Measurements from ENCODE around the gene MAMDC2. TPM values are rescaled to one million over a fixed set of nuclear protein-coding genes. Genes with fewer than 3 reads are reported as not detected.
A peak's percentile ranks its signal among the peaks of the same experiment; 100 is the strongest.

MAMDC2 gene
- total RNA-seq, 1 experiment from 2014 or later = 4.6 TPM

DNA sequence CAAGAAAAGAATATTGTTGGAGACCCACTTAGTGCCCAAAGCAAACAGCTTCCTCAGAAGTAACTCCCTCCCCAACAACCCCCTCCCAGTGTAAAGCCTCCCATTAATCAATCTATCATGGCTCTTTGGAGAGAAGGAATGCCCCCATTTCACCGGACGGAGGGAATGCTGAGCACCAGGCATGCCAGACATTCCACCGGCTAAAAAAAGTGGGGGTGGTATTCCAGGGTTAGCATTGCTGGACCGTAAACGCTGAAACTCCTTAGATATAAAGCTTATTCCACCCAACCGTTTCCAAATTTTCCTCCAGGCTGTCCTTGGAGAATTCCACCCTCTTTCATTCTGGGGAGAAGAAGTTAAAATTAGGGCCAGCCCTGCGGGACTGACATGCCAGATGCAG, 363 bp upstream of the MAMDC2 start:
- Histone ChIP-seq H3K79me2 (ENCODE audit: insufficient read depth, low read length) (no peaks in the 10 kb centered on the region), H3T11ph (ENCODE audit: low read length) (no peak overlapping the region), H2BK12ac (ENCODE audit: insufficient read length, low read depth, low read length) (no peak overlapping the region), H3K4me2 (ENCODE audit: insufficient read depth, insufficient read length, low read length) (peak overlapping the region; percentile 70), H4K8ac (replicated peaks; ENCODE audit: insufficient read length, low read depth, low read length) (no peak overlapping the region), H4K20me1 (ENCODE audit: control insufficient read depth, insufficient read depth, insufficient read length) (no peaks in the 10 kb centered on the region), H2BK120ac (ENCODE audit: low read depth, low read length, poor library complexity, severe bottlenecking) (no peak overlapping the region), H3K79me1 (ENCODE audit: insufficient read depth, low read depth, low read length, poor library complexity, severe bottlenecking) (no peaks in the 10 kb centered on the region), H3K4ac (ENCODE audit: low read depth, low read length) (no peak overlapping the region), H2AK5ac (ENCODE audit: insufficient read length, low read length) (no peak overlapping the region), H4K5ac (ENCODE audit: insufficient read length, low read depth, low read length) (no peak overlapping the region), H3K14ac (ENCODE audit: insufficient read depth, low read length) (no peak overlapping the region), H2BK5ac (ENCODE audit: insufficient read length, low read length) (no peak overlapping the region), H3K18ac (ENCODE audit: insufficient read length, low read depth, low read length) (no peak overlapping the region), H2BK15ac (ENCODE audit: low read depth, low read length) (no peak overlapping the region), H3K9ac (ENCODE audit: extremely low read depth, insufficient read length, low read length) (no peak overlapping the region), H2BK20ac (ENCODE audit: low read depth, low read length, poor library complexity, severe bottlenecking) (no peak overlapping the region), H3K4me1 (ENCODE audit: insufficient read depth, low read length) (peaks cover 5% of the 10 kb centered on the region), H3K23me2 (ENCODE audit: insufficient read length, low read depth, low read length, poor library complexity, severe bottlenecking) (peaks cover 14% of the 10 kb centered on the region), H3K23ac (ENCODE audit: insufficient read length, low read depth, low read length) (no peak overlapping the region), H3K27me3 (ENCODE audit: insufficient read depth, low read length) (no peaks in the 10 kb centered on the region), H3K9me3 (ENCODE audit: control insufficient read depth, low read depth, low read length) (peaks cover 7% of the 10 kb centered on the region), H3K27ac (ENCODE audit: insufficient read length, low read depth, low read length) (no peak overlapping the region), H3K56ac (ENCODE audit: insufficient read length, low read depth, low read length) (no peak overlapping the region), H2AFZ (ENCODE audit: low read length) (no peak overlapping the region), H4K91ac (ENCODE audit: insufficient read length, low read depth, low read length) (no peak overlapping the region)
- Mint-ChIP-seq H3K4me1 (peaks cover 29 to 40% of the 10 kb centered on the region in 2 experiments), H3K27ac (peak overlapping the region in 1 of 3 experiments; percentile 70; a peak in 1 of 7 replicates), H3K9me3 (peaks cover 3 to 5% of the 10 kb centered on the region in 2 experiments), H3K4me3 (peak overlapping the region; percentile 70 to 83), H3K36me3 (ENCODE audit: insufficient read depth in 1 of 3, low read depth in 3 of 3) (peaks cover 2 to 4% (median 2%) of the 10 kb centered on the region in 3 experiments; a peak in 6 of 7 replicates), H3K27me3 (ENCODE audit: low read depth) (peaks cover 27% of the 10 kb centered on the region)
- WGBS (ENCODE audit: extremely low coverage, insufficient read length, low lambda C conversion rate) = no CpG with 5 or more reads among the region's 7 CpGs
- TF ChIP-seq, protein P1, sequence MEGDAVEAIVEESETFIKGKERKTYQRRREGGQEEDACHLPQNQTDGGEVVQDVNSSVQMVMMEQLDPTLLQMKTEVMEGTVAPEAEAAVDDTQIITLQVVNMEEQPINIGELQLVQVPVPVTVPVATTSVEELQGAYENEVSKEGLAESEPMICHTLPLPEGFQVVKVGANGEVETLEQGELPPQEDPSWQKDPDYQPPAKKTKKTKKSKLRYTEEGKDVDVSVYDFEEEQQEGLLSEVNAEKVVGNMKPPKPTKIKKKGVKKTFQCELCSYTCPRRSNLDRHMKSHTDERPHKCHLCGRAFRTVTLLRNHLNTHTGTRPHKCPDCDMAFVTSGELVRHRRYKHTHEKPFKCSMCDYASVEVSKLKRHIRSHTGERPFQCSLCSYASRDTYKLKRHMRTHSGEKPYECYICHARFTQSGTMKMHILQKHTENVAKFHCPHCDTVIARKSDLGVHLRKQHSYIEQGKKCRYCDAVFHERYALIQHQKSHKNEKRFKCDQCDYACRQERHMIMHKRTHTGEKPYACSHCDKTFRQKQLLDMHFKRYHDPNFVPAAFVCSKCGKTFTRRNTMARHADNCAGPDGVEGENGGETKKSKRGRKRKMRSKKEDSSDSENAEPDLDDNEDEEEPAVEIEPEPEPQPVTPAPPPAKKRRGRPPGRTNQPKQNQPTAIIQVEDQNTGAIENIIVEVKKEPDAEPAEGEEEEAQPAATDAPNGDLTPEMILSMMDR (conservative IDR thresholded peaks at IDR 0.05) = no peak
- peak; percentile 60 for DNase-seq
